Panc1 (cell line): ENCODE results near the gene PRTFDC1.

Experiments
- CTCF ChIP-seq: fragments of 450-650 bp; IDR thresholded peaks from 2 replicates; pipeline ENCODE4 v1.5.1; 2017; ENCODE audit warnings: mild to moderate bottlenecking
- POLR2AphosphoS5 ChIP-seq: IDR thresholded peaks from 2 replicates; pipeline ENCODE4 v1.6.1; 2012; ENCODE audit warnings: mild to moderate bottlenecking, low read depth, low read length, moderate library complexity
- REST ChIP-seq, 2 experiments: IDR thresholded peaks; 2 replicates each; pipeline ENCODE4 v1.6.1; 2011 to 2012; ENCODE audit warnings: low read depth in 2 of 2, control low read depth in 1 of 2, low read length in 1 of 2, mild to moderate bottlenecking in 1 of 2, moderate library complexity in 1 of 2; ENCODE audit not compliant: insufficient read depth in 1 of 2
- SIN3A ChIP-seq: IDR thresholded peaks from 2 replicates; pipeline ENCODE4 v1.6.1; 2012; ENCODE audit warnings: low read depth, mild to moderate bottlenecking, low read length, moderate library complexity, borderline replicate concordance; ENCODE audit not compliant: insufficient read depth

GRCh38 chr10:24853661-24854060, 98.7 kb downstream of the PRTFDC1 start:
- TF ChIP-seq CTCF = no peak
- TF ChIP-seq REST (IDR thresholded peaks at IDR 0.05; ENCODE audit: insufficient read depth in 1 of 2, low read depth in 2 of 2, low read length in 1 of 2) = no peak
- no peak for TF ChIP-seq SIN3A
- no peak for TF ChIP-seq POLR2AphosphoS5
